HEK293 (cell line): ENCODE data around the gene CASZ1.

Experiments
- CTCF ChIA-PET: fragments of 350-600 bp; formaldehyde crosslinking; extraction: SDS; loops from one replicate; lab custom pipeline; 2021; ENCODE audit warnings: antibody characterized with exemption; lab: Yijun Ruan, JAX
- POLR2A ChIA-PET: fragments of 300-600 bp; formaldehyde crosslinking; extraction: SDS; loops from one replicate; lab custom pipeline; 2020; ENCODE audit warnings: antibody characterized with exemption, inconsistent platforms; lab: Yijun Ruan, JAX
- H3K27ac ChIP-seq: fragments of 200-500 bp; sonication (Bioruptor generic); 2 replicates; pipeline ENCODE4 v1.5.1; 2014; ENCODE audit warnings: low read depth, low read length, control low read depth, inconsistent platforms; ENCODE audit errors: extremely low read depth
- H3K36me3 ChIP-seq, 2 experiments: fragments of 200-500 bp in 1 of 2; sonication (Bioruptor generic) in 1 of 2; 1 replicate in 1 of 2; 2 replicates in 1 of 2; pipeline ENCODE4 v1.5.1; 2014 to 2017; ENCODE audit warnings: inconsistent platforms in 2 of 2, low read length in 2 of 2; ENCODE audit not compliant: control insufficient read depth in 2 of 2, insufficient read depth in 1 of 2
- H3K4me1 ChIP-seq: fragments of 200-500 bp; sonication (Bioruptor generic); 2 replicates; pipeline ENCODE4 v1.5.1; 2014; ENCODE audit warnings: mild to moderate bottlenecking, low read length, inconsistent platforms; ENCODE audit not compliant: control insufficient read depth, insufficient read depth
- H3K4me3 ChIP-seq: 2 replicates; pipeline ENCODE4 v1.5.1; 2011; ENCODE audit warnings: low read depth, mild to moderate bottlenecking, control low read depth, low read length, moderate library complexity
- H3K9me3 ChIP-seq: fragments of 200-500 bp; sonication (Bioruptor generic); 2 replicates; pipeline ENCODE4 v1.5.1; 2014; ENCODE audit warnings: low read depth, low read length, inconsistent platforms; ENCODE audit not compliant: control insufficient read depth, insufficient read depth
- ELK4 ChIP-seq: IDR thresholded peaks from 2 replicates; pipeline ENCODE4 v1.6.1; 2011; ENCODE audit warnings: mild to moderate bottlenecking, low read depth, low read length, borderline replicate concordance
- GLIS1 ChIP-seq: fragments of 450-650 bp; formaldehyde crosslinking; IDR thresholded peaks from 2 replicates; pipeline ENCODE4 v1.5.1; 2016; ENCODE audit warnings: missing biosample characterization, missing genetic modification characterization
- GLIS2 ChIP-seq: fragments of 450-650 bp; formaldehyde crosslinking; IDR thresholded peaks from 2 replicates; pipeline ENCODE4 v1.5.1; 2016; ENCODE audit warnings: missing biosample characterization, missing genetic modification characterization
- KLF9 ChIP-seq: fragments of 450-650 bp; formaldehyde crosslinking; IDR thresholded peaks from 2 replicates; pipeline ENCODE4 v1.5.1; 2016; ENCODE audit warnings: missing biosample characterization, missing genetic modification characterization, low read depth
- PBX3 ChIP-seq: sonication (generic); formaldehyde crosslinking; IDR thresholded peaks from 2 replicates; pipeline ENCODE4 v1.8.1; 2022; ENCODE audit warnings: mild to moderate bottlenecking, moderate library complexity, missing genetic modification reagents
- PRDM1 ChIP-seq: fragments of 450-650 bp; formaldehyde crosslinking; IDR thresholded peaks from 2 replicates; pipeline ENCODE4; 2016; ENCODE audit warnings: missing biosample characterization, missing genetic modification characterization
- WT1 ChIP-seq: fragments of 450-650 bp; formaldehyde crosslinking; IDR thresholded peaks from 2 replicates; pipeline ENCODE4 v1.5.1; 2016; ENCODE audit warnings: missing biosample characterization, missing genetic modification characterization
- ZBTB11 ChIP-seq: fragments of 450-650 bp; formaldehyde crosslinking; conservative IDR thresholded peaks from 2 replicates; pipeline ENCODE4 v1.5.1; 2016; ENCODE audit warnings: low read depth, missing biosample characterization, missing genetic modification characterization
- ZBTB8A ChIP-seq: fragments of 450-650 bp; formaldehyde crosslinking; IDR thresholded peaks from 2 replicates; pipeline ENCODE4 v1.5.1; 2016; ENCODE audit warnings: missing biosample characterization, missing genetic modification characterization
- ZEB2 ChIP-seq: fragments of 450-650 bp; formaldehyde crosslinking; IDR thresholded peaks from 2 replicates; pipeline ENCODE4 v1.5.1; 2016; ENCODE audit warnings: missing biosample characterization, missing genetic modification characterization
- ZFP3 ChIP-seq: fragments of 450-650 bp; formaldehyde crosslinking; IDR thresholded peaks from 2 replicates; pipeline ENCODE4 v1.5.1; 2016; ENCODE audit warnings: low read depth, missing biosample characterization, missing genetic modification characterization
- ZFP37 ChIP-seq: fragments of 450-650 bp; formaldehyde crosslinking; IDR thresholded peaks from 2 replicates; pipeline ENCODE4 v1.5.1; 2016; ENCODE audit warnings: missing biosample characterization, missing genetic modification characterization
- ZFP69B ChIP-seq: fragments of 450-650 bp; formaldehyde crosslinking; IDR thresholded peaks from 2 replicates; pipeline ENCODE4 v1.5.1; 2016; ENCODE audit warnings: missing biosample characterization, missing genetic modification characterization
- ZNF148 ChIP-seq: fragments of 450-650 bp; formaldehyde crosslinking; IDR thresholded peaks from 2 replicates; pipeline ENCODE4 v1.5.0; 2017; ENCODE audit warnings: missing biosample characterization, missing genetic modification characterization, borderline replicate concordance
- ZNF2 ChIP-seq: fragments of 450-650 bp; formaldehyde crosslinking; IDR thresholded peaks from 2 replicates; pipeline ENCODE4 v1.5.1; 2016; ENCODE audit warnings: missing biosample characterization, missing genetic modification characterization
- ZNF211 ChIP-seq: fragments of 450-650 bp; formaldehyde crosslinking; IDR thresholded peaks from 2 replicates; pipeline ENCODE4 v1.5.1; 2016; ENCODE audit warnings: low read depth, missing biosample characterization, missing genetic modification characterization
- ZNF266 ChIP-seq: fragments of 450-650 bp; formaldehyde crosslinking; IDR thresholded peaks from 2 replicates; pipeline ENCODE4 v1.5.1; 2016; ENCODE audit warnings: missing biosample characterization, missing genetic modification characterization, low read depth
- ZNF292 ChIP-seq: fragments of 450-650 bp; formaldehyde crosslinking; IDR thresholded peaks from 2 replicates; pipeline ENCODE4 v1.5.1; 2016; ENCODE audit warnings: low read depth, missing biosample characterization, missing genetic modification characterization, borderline replicate concordance
- ZNF449 ChIP-seq: fragments of 450-650 bp; formaldehyde crosslinking; IDR thresholded peaks from 2 replicates; pipeline ENCODE4 v1.5.1; 2017; ENCODE audit warnings: missing biosample characterization, mild to moderate bottlenecking, missing genetic modification characterization, moderate library complexity
- ZNF48 ChIP-seq: fragments of 450-650 bp; formaldehyde crosslinking; IDR thresholded peaks from 2 replicates; pipeline ENCODE4 v1.5.1; 2016; ENCODE audit warnings: missing biosample characterization, missing genetic modification characterization
- ZNF544 ChIP-seq: fragments of 450-650 bp; formaldehyde crosslinking; IDR thresholded peaks from 2 replicates; pipeline ENCODE4 v1.5.0; 2017; ENCODE audit warnings: missing biosample characterization, missing genetic modification characterization
- ZNF621 ChIP-seq: fragments of 450-650 bp; formaldehyde crosslinking; IDR thresholded peaks from 2 replicates; pipeline ENCODE4 v1.5.1; 2017; ENCODE audit warnings: missing biosample characterization, missing genetic modification characterization
- ZNF639 ChIP-seq: fragments of 450-650 bp; formaldehyde crosslinking; IDR thresholded peaks from 2 replicates; pipeline ENCODE4 v1.5.1; 2016; ENCODE audit warnings: missing biosample characterization, missing genetic modification characterization
- ZNF701 ChIP-seq: fragments of 450-650 bp; formaldehyde crosslinking; IDR thresholded peaks from 2 replicates; pipeline ENCODE4 v1.5.1; 2016; ENCODE audit warnings: missing biosample characterization, missing genetic modification characterization
- ZNF704 ChIP-seq: fragments of 450-650 bp; formaldehyde crosslinking; IDR thresholded peaks from 2 replicates; pipeline ENCODE4 v1.5.1; 2016; ENCODE audit warnings: missing biosample characterization, missing genetic modification characterization

Gene CASZ1

GRCh38 chr1:10755970-10756521 lies 40.4 kb downstream of the CASZ1 start:
- CTCF ChIA-PET, result no interaction called here
- H3K9me3 ChIP-seq, result no peaks in the 10 kb centered on the region
- H3K4me3 ChIP-seq, result no peak overlapping the region
- POLR2A ChIA-PET, result no interaction called here
- H3K27ac ChIP-seq, result no peak overlapping the region
- H3K4me1 ChIP-seq, result no peaks in the 10 kb centered on the region
- H3K36me3 ChIP-seq, result peaks cover 0 to 12% of the 10 kb centered on the region in 2 experiments; a peak in 1 of 3 replicates
- TF ChIP-seq ZNF48 (tag by site-specific recombination) (no peak), ELK4 (no peak), ZNF266 (tag by site-specific recombination) (no peak), ZNF148 (tag by site-specific recombination) (no peak), ZFP69B (tag by site-specific recombination) (no peak), ZFP3 (no peak), ZNF2 (tag by site-specific recombination) (no peak), ZBTB8A (tag by site-specific recombination) (no peak), PBX3 (CRISPR knock-in tag) (no peak), ZNF639 (tag by site-specific recombination) (no peak), PRDM1 (tag by site-specific recombination) (no peak), ZNF292 (tag by site-specific recombination) (no peak), ZNF544 (no peak), ZBTB11 (tag by site-specific recombination) (no peak), ZNF704 (tag by site-specific recombination) (no peak), KLF9 (tag by site-specific recombination) (peak; percentile 95), ZEB2 (tag by site-specific recombination) (no peak), ZFP37 (no peak), ZNF449 (peak; percentile 67; the same call in 1 of the 2 replicates), ZNF621 (tag by site-specific recombination) (no peak), GLIS2 (tag by site-specific recombination) (peak; percentile 30), ZNF211 (tag by site-specific recombination) (no peak), GLIS1 (tag by site-specific recombination) (no peak), ZNF701 (tag by site-specific recombination) (no peak), WT1 (tag by site-specific recombination) (no peak)
